ENCODE measurements around the gene TMEM44. TPM values are rescaled to one million over a fixed set of nuclear protein-coding genes. Genes with fewer than 3 reads are reported as not detected.

Gene TMEM44
- polyA plus RNA-seq, 1 donor (not counting 4 experiments of a cell fraction or from before 2014, with no cell fraction given): 13.3 TPM

DNA sequence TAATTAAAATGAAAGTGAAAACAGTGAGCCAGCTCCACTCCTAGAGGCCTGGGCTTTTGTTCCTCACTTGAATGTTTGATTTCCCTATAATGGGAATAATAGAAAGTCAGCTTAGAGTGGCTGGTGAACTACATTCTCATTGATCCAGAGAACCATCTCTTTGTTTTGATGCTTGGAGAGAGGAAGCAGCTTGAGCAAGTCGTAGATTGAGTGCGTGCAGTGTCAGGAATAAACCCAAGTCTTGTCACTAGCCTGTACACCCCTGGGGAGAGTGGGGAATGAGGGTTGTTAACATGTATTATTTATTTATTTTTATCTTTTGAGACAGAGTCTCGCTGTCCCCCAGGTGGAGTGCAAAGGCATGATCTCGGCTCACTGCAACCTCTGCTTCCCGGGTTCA lies 39.7 kb upstream of the TMEM44 start:
- peak overlapping the region; percentile 75 to 97 (median 97) for H3K4me3 ChIP-seq (ENCODE audit: control insufficient read depth in 2 of 3, extremely low read depth in 1 of 3, insufficient read depth in 2 of 3, low read depth in 1 of 3, low read length in 3 of 3)
- H3K27me3 ChIP-seq (ENCODE audit: control insufficient read depth, extremely low read depth, insufficient read depth, low read length): peaks cover 9% of the 10 kb centered on the region
- peak overlapping the region; percentile 99 for H3K27ac ChIP-seq (ENCODE audit: control insufficient read depth, insufficient read depth, low read length)
- no peak for TF ChIP-seq EZH2 (IDR thresholded peaks at IDR 0.05; ENCODE audit: low read length)
- TF ChIP-seq, protein P1, sequence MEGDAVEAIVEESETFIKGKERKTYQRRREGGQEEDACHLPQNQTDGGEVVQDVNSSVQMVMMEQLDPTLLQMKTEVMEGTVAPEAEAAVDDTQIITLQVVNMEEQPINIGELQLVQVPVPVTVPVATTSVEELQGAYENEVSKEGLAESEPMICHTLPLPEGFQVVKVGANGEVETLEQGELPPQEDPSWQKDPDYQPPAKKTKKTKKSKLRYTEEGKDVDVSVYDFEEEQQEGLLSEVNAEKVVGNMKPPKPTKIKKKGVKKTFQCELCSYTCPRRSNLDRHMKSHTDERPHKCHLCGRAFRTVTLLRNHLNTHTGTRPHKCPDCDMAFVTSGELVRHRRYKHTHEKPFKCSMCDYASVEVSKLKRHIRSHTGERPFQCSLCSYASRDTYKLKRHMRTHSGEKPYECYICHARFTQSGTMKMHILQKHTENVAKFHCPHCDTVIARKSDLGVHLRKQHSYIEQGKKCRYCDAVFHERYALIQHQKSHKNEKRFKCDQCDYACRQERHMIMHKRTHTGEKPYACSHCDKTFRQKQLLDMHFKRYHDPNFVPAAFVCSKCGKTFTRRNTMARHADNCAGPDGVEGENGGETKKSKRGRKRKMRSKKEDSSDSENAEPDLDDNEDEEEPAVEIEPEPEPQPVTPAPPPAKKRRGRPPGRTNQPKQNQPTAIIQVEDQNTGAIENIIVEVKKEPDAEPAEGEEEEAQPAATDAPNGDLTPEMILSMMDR (optimal IDR thresholded peaks at IDR 0.05 in 1 of 3, IDR thresholded peaks at IDR 0.05 in 1 of 3, conservative IDR thresholded peaks at IDR 0.05 in 1 of 3; ENCODE audit: extremely low read depth in 1 of 3, insufficient read depth in 2 of 3, low read length in 3 of 3): no peak
- H3K9me3 ChIP-seq (ENCODE audit: control insufficient read depth, low read depth, low read length): no peaks in the 10 kb centered on the region
- DNase-seq (ENCODE audit: low read depth, low spot score): no peak
- no peaks in the 10 kb centered on the region for H4K20me1 ChIP-seq (ENCODE audit: control insufficient read depth, extremely low read depth, insufficient read depth, low read length)
- FAIRE-seq: no peak
- peaks cover 7% of the 10 kb centered on the region for H3K4me1 ChIP-seq (ENCODE audit: control insufficient read depth, extremely low read depth, insufficient read depth, low read length)
- dilution Hi-C loops (cut with MboI; ENCODE audit: extremely low pct_ligation_motif_present, low sequenced_read_pairs): no loop called here
- H3K36me3 ChIP-seq (ENCODE audit: control insufficient read depth in 2 of 2, extremely low read depth in 1 of 2, insufficient read depth in 2 of 2, low read length in 2 of 2): peaks cover 0 to 1% of the 10 kb centered on the region in 2 experiments
- H3K9ac ChIP-seq (ENCODE audit: control insufficient read depth, extremely low read depth, insufficient read depth, low read length): peak overlapping the region; percentile 95
- H2AFZ ChIP-seq (ENCODE audit: control insufficient read depth, low read length): peak overlapping the region; percentile 91
- H3K4me2 ChIP-seq (ENCODE audit: control insufficient read depth, extremely low read depth, insufficient read depth, low read depth, low read length): peak overlapping the region; percentile 82
- H3K9me1 ChIP-seq (ENCODE audit: control insufficient read depth, extremely low read depth, insufficient read depth, low read length): peaks cover 2% of the 10 kb centered on the region
- peaks cover 40% of the 10 kb centered on the region for H3K79me2 ChIP-seq (ENCODE audit: control insufficient read depth, insufficient read depth, low read length)

DNA sequence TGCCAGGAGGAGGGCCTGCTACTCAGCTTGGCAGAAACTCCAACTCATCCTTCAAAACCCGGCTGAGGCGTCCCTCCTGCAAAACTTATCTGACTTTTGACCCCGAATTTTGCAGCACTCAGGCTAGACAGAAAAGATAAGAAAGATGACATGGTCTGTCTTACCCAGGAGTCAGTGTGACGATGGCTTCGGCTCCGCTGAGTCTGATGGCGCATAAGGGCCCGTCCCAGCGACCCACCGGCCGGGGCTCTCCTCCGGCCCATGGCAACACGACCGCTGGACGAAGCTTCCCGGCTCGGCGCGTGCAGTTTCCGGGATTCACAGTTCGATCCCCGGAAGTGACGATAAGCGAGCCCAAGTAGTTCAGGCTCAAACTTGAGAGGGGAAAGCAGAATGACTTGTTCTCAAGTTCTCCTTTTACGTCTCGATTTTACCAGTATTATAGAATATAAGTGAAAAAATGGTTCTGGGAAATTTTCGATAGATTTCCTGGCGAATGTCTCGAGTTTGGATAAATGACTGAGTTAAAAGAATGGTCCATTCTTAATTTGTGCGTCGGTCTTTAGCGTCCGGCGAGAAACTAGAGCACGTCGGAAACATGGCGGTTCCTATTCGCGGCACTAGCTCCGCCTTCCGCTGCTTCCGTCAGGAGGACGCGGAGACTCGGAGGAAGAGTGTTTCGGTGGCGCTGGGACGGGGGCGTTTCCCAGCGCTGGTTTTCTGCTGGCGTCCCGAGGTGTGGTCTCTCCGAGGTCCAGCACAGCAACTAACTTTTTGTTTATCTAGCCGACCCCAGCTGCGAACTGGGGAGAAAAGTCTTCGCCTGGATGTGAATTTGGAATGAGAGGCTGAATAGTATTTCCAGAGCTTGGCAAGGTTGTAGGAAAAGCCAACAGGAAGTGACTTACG lies 38.9 kb upstream of the TMEM44 start, which contains the start of gene LSG1:
LSG1 (minus strand) TSS at position 292 of the 909 bp plus-strand sequence; CDS start at position 263, 29 bp downstream.
- H3K36me3 ChIP-seq (ENCODE audit: control insufficient read depth in 2 of 2, extremely low read depth in 1 of 2, insufficient read depth in 2 of 2, low read length in 2 of 2): peaks cover 0 to 1% of the 10 kb centered on the region in 2 experiments
- H3K27me3 ChIP-seq (ENCODE audit: control insufficient read depth, extremely low read depth, insufficient read depth, low read length): peaks cover 9% of the 10 kb centered on the region
- DNase-seq (ENCODE audit: low read depth, low spot score): no peak
- H3K9me1 ChIP-seq (ENCODE audit: control insufficient read depth, extremely low read depth, insufficient read depth, low read length): peaks cover 2% of the 10 kb centered on the region
- dilution Hi-C loops (cut with MboI; ENCODE audit: extremely low pct_ligation_motif_present, low sequenced_read_pairs): no loop called here
- peak within 1 kb of the TSS; percentile 99 for H3K27ac ChIP-seq (ENCODE audit: control insufficient read depth, insufficient read depth, low read length)
- H3K79me2 ChIP-seq (ENCODE audit: control insufficient read depth, insufficient read depth, low read length): peaks cover 43% of the 10 kb centered on the region
- peak within 1 kb of the TSS; percentile 95 for H3K9ac ChIP-seq (ENCODE audit: control insufficient read depth, extremely low read depth, insufficient read depth, low read length)
- H3K9me3 ChIP-seq (ENCODE audit: control insufficient read depth, low read depth, low read length): no peaks in the 10 kb centered on the region
- H2AFZ ChIP-seq (ENCODE audit: control insufficient read depth, low read length): peak within 1 kb of the TSS; percentile 92
- peak within 1 kb of the TSS; percentile 75 to 97 (median 97) for H3K4me3 ChIP-seq (ENCODE audit: control insufficient read depth in 2 of 3, extremely low read depth in 1 of 3, insufficient read depth in 2 of 3, low read depth in 1 of 3, low read length in 3 of 3)
- H3K4me2 ChIP-seq (ENCODE audit: control insufficient read depth, extremely low read depth, insufficient read depth, low read depth, low read length): peak within 1 kb of the TSS; percentile 82
- peak; percentile 65 for FAIRE-seq
- H3K4me1 ChIP-seq (ENCODE audit: control insufficient read depth, extremely low read depth, insufficient read depth, low read length): peaks cover 7% of the 10 kb centered on the region
- no peak for TF ChIP-seq EZH2 (IDR thresholded peaks at IDR 0.05; ENCODE audit: low read length)
- TF ChIP-seq, protein P1 (optimal IDR thresholded peaks at IDR 0.05 in 1 of 3, IDR thresholded peaks at IDR 0.05 in 1 of 3, conservative IDR thresholded peaks at IDR 0.05 in 1 of 3; ENCODE audit: extremely low read depth in 1 of 3, insufficient read depth in 2 of 3, low read length in 3 of 3): peak in 1 of 3 experiments; percentile 1
- H4K20me1 ChIP-seq (ENCODE audit: control insufficient read depth, extremely low read depth, insufficient read depth, low read length): no peaks in the 10 kb centered on the region
